ENCODE measurements around the gene MACF1.

The MACF1 gene

GRCh38 chr1:39342776-39343175 lies 138.3 kb downstream of the MACF1 start:
- no peak for DNase-seq (ENCODE audit: low spot score)
- in situ Hi-C loops (cut with MboI; ENCODE audit: low sequenced_read_pairs, unreplicated experiment), result no loop called here
- TF ChIP-seq CTCF (IDR thresholded peaks at IDR 0.05; ENCODE audit: borderline replicate concordance, control extremely low read depth, extremely low read depth, insufficient read depth, missing control alignments), result no peak

- in situ Hi-C loops (cut with MboI; ENCODE audit: low sequenced_read_pairs, unreplicated experiment), result no loop called here
- DNase-seq (ENCODE audit: low spot score), result no peak
- no peak for TF ChIP-seq CTCF (IDR thresholded peaks at IDR 0.05; ENCODE audit: borderline replicate concordance, control extremely low read depth, extremely low read depth, insufficient read depth, missing control alignments)
Measured at GRCh38 chr1:39344394-39345154, 140.1 kb downstream of the MACF1 start.

GRCh38 chr1:39346872-39347271 lies 142.4 kb downstream of the MACF1 start:
- no peak for DNase-seq (ENCODE audit: low spot score)
- no peak for TF ChIP-seq CTCF (IDR thresholded peaks at IDR 0.05; ENCODE audit: borderline replicate concordance, control extremely low read depth, extremely low read depth, insufficient read depth, missing control alignments)
- in situ Hi-C loops (cut with MboI; ENCODE audit: low sequenced_read_pairs, unreplicated experiment), result no loop called here

GRCh38 chr1:39348278-39348677 lies 143.8 kb downstream of the MACF1 start:
- TF ChIP-seq CTCF (IDR thresholded peaks at IDR 0.05; ENCODE audit: borderline replicate concordance, control extremely low read depth, extremely low read depth, insufficient read depth, missing control alignments), result no peak
- in situ Hi-C loops (cut with MboI; ENCODE audit: low sequenced_read_pairs, unreplicated experiment), result no loop called here
- DNase-seq (ENCODE audit: low spot score), result no peak

- in situ Hi-C loops (cut with MboI; ENCODE audit: low sequenced_read_pairs, unreplicated experiment), result no loop called here
Measured at GRCh38 chr1:39352881-39353280, 148.4 kb downstream of the MACF1 start.

GRCh38 chr1:39354572-39354971 lies 150.1 kb downstream of the MACF1 start:
- DNase-seq (ENCODE audit: low spot score), result no peak
- TF ChIP-seq CTCF (IDR thresholded peaks at IDR 0.05; ENCODE audit: borderline replicate concordance, control extremely low read depth, extremely low read depth, insufficient read depth, missing control alignments), result peak; percentile 4
- in situ Hi-C loops (cut with MboI; ENCODE audit: low sequenced_read_pairs, unreplicated experiment), result no loop called here

More at GRCh38 chr1:39352881-39353280, 148.4 kb downstream of the MACF1 start:
- no peak for TF ChIP-seq CTCF (IDR thresholded peaks at IDR 0.05; ENCODE audit: borderline replicate concordance, control extremely low read depth, extremely low read depth, insufficient read depth, missing control alignments)
- DNase-seq (ENCODE audit: low spot score), result no peak

All from GM13976 (cell line).